Skin epidermis (tissue), 12 donors: Measurements from ENCODE around the gene SF3A2.

Experiments
- H3K27ac ChIP-seq, 21 experiments: fragments of 200-600 bp; sonication (generic) in 11 of 21; one replicate each; pipeline ENCODE4 v1.5.0; 2020; ENCODE audit warnings: mild to moderate bottlenecking in 3 of 21, inconsistent platforms in 2 of 21, moderate library complexity in 2 of 21
- H3K4me3 ChIP-seq, 7 experiments: fragments of 200-600 bp; sonication (generic) in 2 of 7; one replicate each; pipeline ENCODE4 v1.5.0; 2020; ENCODE audit warnings: inconsistent platforms in 2 of 7, mild to moderate bottlenecking in 2 of 7, moderate library complexity in 1 of 7

Gene SF3A2

GRCh38 chr19:2249880-2250765 is 13.5 kb downstream of the SF3A2 start:
- no peak overlapping the region for H3K27ac ChIP-seq
- H3K4me3 ChIP-seq = no peak overlapping the region

GRCh38 chr19:2250766-2251105 is 14.1 kb downstream of the SF3A2 start:
- no peak overlapping the region for H3K27ac ChIP-seq
- peak overlapping the region in 1 of 7 experiments; percentile 15 for H3K4me3 ChIP-seq

- H3K27ac ChIP-seq = no peak overlapping the region
- H3K4me3 ChIP-seq = peak overlapping the region in 2 of 7 experiments; percentile 15 to 21
These were observed 14.8 kb downstream of the SF3A2 start for GRCh38 chr19:2251106-2252054.

GRCh38 chr19:2252055-2252796 is 15.6 kb downstream of the SF3A2 start:
- Histone ChIP-seq H3K4me3 (peak overlapping the region in 4 of 7 experiments; percentile 5 to 21 (median 14)), H3K27ac (no peak overlapping the region)

- H3K27ac ChIP-seq = peak overlapping the region in 1 of 21 experiments; percentile 22
- H3K4me3 ChIP-seq = peak overlapping the region in 4 of 7 experiments; percentile 5 to 21 (median 17)
These were observed 16.1 kb downstream of the SF3A2 start for GRCh38 chr19:2252797-2253105.

GRCh38 chr19:2253106-2254063 is 16.8 kb downstream of the SF3A2 start:
- Histone ChIP-seq H3K27ac (peak overlapping the region in 2 of 21 experiments; percentile 22 to 34), H3K4me3 (peak overlapping the region in 3 of 7 experiments; percentile 5 to 21 (median 11))

GRCh38 chr19:2254064-2254872 is 17.6 kb downstream of the SF3A2 start:
- Histone ChIP-seq H3K4me3 (no peak overlapping the region), H3K27ac (no peak overlapping the region)

- no peak overlapping the region for H3K4me3 ChIP-seq
These were observed 18.7 kb downstream of the SF3A2 start for GRCh38 chr19:2255112-2255845.

GRCh38 chr19:2255982-2256685 is 19.5 kb downstream of the SF3A2 start, which contains the start of gene JSRP1:
JSRP1 (minus strand) TSS chr19:2256417; CDS start chr19:2255314, 1,103 bp downstream.
- H3K4me3 ChIP-seq = no peak within 1 kb of the TSS
- H3K27ac ChIP-seq = peak within 1 kb of the TSS in 4 of 21 experiments; percentile 78 to 91 (median 86)

More at GRCh38 chr19:2255112-2255845, 18.7 kb downstream of the SF3A2 start:
- no peak overlapping the region for H3K27ac ChIP-seq

GRCh38 chr19:2259336-2259735 is 22.7 kb downstream of the SF3A2 start:
- Histone ChIP-seq H3K27ac (peak overlapping the region in 7 of 21 experiments; percentile 6 to 67 (median 39)), H3K4me3 (no peak overlapping the region)

- H3K4me3 ChIP-seq = no peak overlapping the region
- H3K27ac ChIP-seq = peak overlapping the region in 14 of 21 experiments; percentile 17 to 76 (median 50)
These were observed 23.7 kb downstream of the SF3A2 start for GRCh38 chr19:2260341-2260805.

GRCh38 chr19:2261438-2262172 is 25.0 kb downstream of the SF3A2 start:
- H3K4me3 ChIP-seq = no peak overlapping the region
- no peak overlapping the region for H3K27ac ChIP-seq

- Histone ChIP-seq H3K27ac (peak overlapping the region in 12 of 21 experiments; percentile 2 to 70 (median 36)), H3K4me3 (no peak overlapping the region)
These were observed 29.8 kb downstream of the SF3A2 start for GRCh38 chr19:2266183-2266993.

- peak overlapping the region in 5 of 21 experiments; percentile 69 to 99 (median 80) for H3K27ac ChIP-seq
- peak overlapping the region in 4 of 7 experiments; percentile 72 to 100 (median 90) for H3K4me3 ChIP-seq
These were observed 31.8 kb downstream of the SF3A2 start for GRCh38 chr19:2268480-2268830.

- peak overlapping the region; percentile 72 to 100 (median 91) for H3K4me3 ChIP-seq
- peak overlapping the region in 19 of 21 experiments; percentile 40 to 99 (median 81) for H3K27ac ChIP-seq
These were observed 32.2 kb downstream of the SF3A2 start for GRCh38 chr19:2268861-2269243.
